CD1c-positive myeloid dendritic cell (primary cell): ENCODE measurements around the gene SPINK9.

Experiments used
- DNase-seq: peaks from one replicate; pipeline ENCODE4 v3.0.0-alpha.2; 2016; ENCODE audit errors: extremely low spot score

Gene SPINK9

GRCh38 chr5:148368299-148368698, 32.9 kb downstream of the SPINK9 start:
- no peak for DNase-seq

GRCh38 chr5:148372166-148372725, 36.9 kb downstream of the SPINK9 start:
- peak; percentile 41 for DNase-seq

GRCh38 chr5:148372893-148373292, 37.5 kb downstream of the SPINK9 start:
- no peak for DNase-seq

- peak; percentile 52 for DNase-seq
Measured at GRCh38 chr5:148374690-148375360, 39.5 kb downstream of the SPINK9 start.

GRCh38 chr5:148376198-148376597, 40.8 kb downstream of the SPINK9 start:
- no peak for DNase-seq

- peak; percentile 54 for DNase-seq
Measured at GRCh38 chr5:148378670-148379069, 43.3 kb downstream of the SPINK9 start.

- DNase-seq, result no peak
Measured at GRCh38 chr5:148379340-148379739, 44.0 kb downstream of the SPINK9 start.

GRCh38 chr5:148381906-148382305, 46.5 kb downstream of the SPINK9 start:
- no peak for DNase-seq

GRCh38 chr5:148382961-148383360, 47.6 kb downstream of the SPINK9 start:
- no peak for DNase-seq

- DNase-seq, result peak; percentile 98
Measured at GRCh38 chr5:148383564-148384379, 48.4 kb downstream of the SPINK9 start, which contains the start of gene FBXO38. Gene FBXO38, plus strand, starts transcription at chr5:148383958. Its CDS starts 10,819 bp downstream, at chr5:148394777.

GRCh38 chr5:148384380-148384737, 49.0 kb downstream of the SPINK9 start:
- peak; percentile 39 for DNase-seq

- DNase-seq, result no peak
Measured at GRCh38 chr5:148385094-148385493, 49.7 kb downstream of the SPINK9 start.

GRCh38 chr5:148386041-148386440, 50.7 kb downstream of the SPINK9 start:
- no peak for DNase-seq

GRCh38 chr5:148387325-148387724, 52.0 kb downstream of the SPINK9 start:
- DNase-seq, result no peak

GRCh38 chr5:148388696-148389095, 53.3 kb downstream of the SPINK9 start:
- no peak for DNase-seq
